IgD-negative memory B cell (primary cell): ENCODE measurements around the gene ATXN1. TPM values are rescaled to one million over a fixed set of nuclear protein-coding genes. Genes with fewer than 3 reads are reported as not detected.

Experiments used
- H3K27ac Mint-ChIP-seq, 3 donors: one replicate each; pipeline ENCODE4 v1.8.0; 2020 to 2022; ENCODE audit warnings: mild to moderate bottlenecking in 3 of 3, mixed read lengths in 3 of 3, moderate library complexity in 1 of 3
- H3K27me3 Mint-ChIP-seq: one replicate; pipeline ENCODE4 v1.8.0; 2021; ENCODE audit warnings: mixed read lengths
- H3K36me3 Mint-ChIP-seq: one replicate; pipeline ENCODE4 v1.8.0; 2020; ENCODE audit warnings: mild to moderate bottlenecking, mixed read lengths
- H3K4me1 Mint-ChIP-seq, 3 donors: one replicate each; pipeline ENCODE4 v1.8.0; 2020 to 2022; ENCODE audit warnings: mixed read lengths in 3 of 3, mild to moderate bottlenecking in 1 of 3
- H3K4me3 Mint-ChIP-seq, 4 donors: one replicate each; pipeline ENCODE4 v1.8.0; 2020 to 2022; ENCODE audit warnings: mild to moderate bottlenecking in 4 of 4, mixed read lengths in 4 of 4, moderate library complexity in 3 of 4
- H3K9me3 Mint-ChIP-seq, 3 donors: one replicate each; pipeline ENCODE4 v1.8.0; 2020 to 2021; ENCODE audit warnings: mixed read lengths in 3 of 3, mild to moderate bottlenecking in 1 of 3
- polyA plus RNA-seq: library from polyadenylated mRNA; unstranded; fragments of 300-500 nt; fragmentation: Illumina TruSeq; gene quantifications from one replicate; pipeline ENCODE4 v1.2.3, GENCODE V29; 2021

ATXN1 gene
- polyA plus RNA-seq, 1 donor from 2014 or later: 5.0 TPM

DNA sequence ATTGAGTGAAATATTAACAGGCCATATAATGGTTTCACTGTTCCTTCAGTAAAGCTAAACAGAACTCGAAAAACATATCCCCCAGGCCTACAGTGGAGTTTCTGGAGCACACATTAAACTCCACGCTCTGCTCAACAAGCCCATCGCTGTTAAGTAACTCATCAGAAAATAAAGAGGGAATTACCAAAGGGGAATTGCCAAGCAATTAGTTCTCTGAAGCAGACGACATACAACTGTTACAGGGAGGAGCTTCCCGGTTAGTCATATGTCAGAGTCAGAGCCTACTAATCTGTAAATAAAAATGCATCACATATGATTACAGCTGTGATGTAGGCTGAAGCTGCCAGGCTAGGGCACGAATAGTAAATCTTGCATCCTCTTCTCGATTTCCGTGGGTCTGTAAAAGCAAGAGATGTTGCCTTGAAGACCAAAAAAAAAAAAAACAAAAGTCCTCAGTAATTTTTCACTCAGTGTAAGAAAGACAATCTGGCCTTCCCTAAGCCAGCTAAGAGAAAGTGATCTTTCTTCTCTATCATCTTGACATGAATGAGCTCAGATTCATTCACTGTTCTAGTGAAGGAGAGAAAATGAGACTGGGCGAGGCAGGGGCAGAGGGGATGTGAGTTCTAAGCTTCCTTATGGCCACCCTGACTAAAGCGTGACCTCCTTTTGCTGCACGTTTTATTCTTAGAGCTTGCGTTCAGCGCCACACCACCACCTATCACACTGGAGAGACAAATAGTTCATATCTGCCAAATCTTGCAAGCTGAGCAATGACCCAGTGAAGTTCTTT lies 13.8 kb downstream of the ATXN1 start:
- H3K4me3 Mint-ChIP-seq: no peak overlapping the region
- peaks cover 8 to 22% (median 11%) of the 10 kb centered on the region in 3 donors for H3K4me1 Mint-ChIP-seq
- peaks cover 2% of the 10 kb centered on the region for H3K36me3 Mint-ChIP-seq
- no peaks in the 10 kb centered on the region for H3K9me3 Mint-ChIP-seq
- no peak overlapping the region for H3K27ac Mint-ChIP-seq
- H3K27me3 Mint-ChIP-seq: no peaks in the 10 kb centered on the region

DNA sequence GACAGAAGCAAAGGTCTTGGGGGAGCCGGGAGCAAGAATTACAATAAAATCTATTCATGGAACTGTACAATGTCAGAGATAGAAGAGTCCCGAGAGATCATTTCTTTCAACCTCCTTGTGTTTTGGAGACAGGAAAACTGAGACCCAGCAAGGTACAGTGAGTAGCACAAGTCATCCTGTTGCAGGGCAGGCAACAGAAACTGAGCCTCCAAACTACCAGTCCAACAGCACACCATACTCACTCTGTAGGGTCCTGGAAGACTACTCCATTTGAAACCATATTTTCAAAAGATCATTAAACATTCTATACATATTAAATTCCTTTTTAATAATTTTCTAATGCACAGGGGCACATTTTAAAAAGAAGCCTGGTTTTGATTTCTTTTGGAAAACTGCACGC lies 14.4 kb downstream of the ATXN1 start:
- H3K27ac Mint-ChIP-seq: no peak overlapping the region
- H3K36me3 Mint-ChIP-seq: peaks cover 2% of the 10 kb centered on the region
- H3K4me1 Mint-ChIP-seq: peaks cover 8 to 22% (median 11%) of the 10 kb centered on the region in 3 donors

DNA sequence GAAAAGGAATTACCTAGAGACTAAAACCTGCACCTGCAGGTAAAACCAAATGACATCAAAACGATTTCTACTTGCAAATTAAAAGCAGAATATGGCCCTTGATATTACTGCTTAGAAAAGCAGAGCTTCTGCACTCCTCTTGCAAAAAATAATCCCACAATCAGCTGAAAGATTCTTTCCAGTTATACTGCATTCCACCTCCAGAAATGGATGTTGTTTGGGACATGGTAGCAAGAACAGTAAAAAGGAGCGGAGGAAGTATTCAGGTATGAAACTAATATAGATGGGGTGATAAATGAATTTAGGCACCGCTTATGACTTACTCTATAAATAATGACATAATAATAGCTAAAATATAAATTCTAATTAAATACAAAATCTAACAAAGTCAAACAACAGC lies 14.9 kb downstream of the ATXN1 start:
- H3K4me1 Mint-ChIP-seq: peaks cover 8 to 22% (median 11%) of the 10 kb centered on the region in 3 donors
- no peaks in the 10 kb centered on the region for H3K9me3 Mint-ChIP-seq
- H3K4me3 Mint-ChIP-seq: no peak overlapping the region
- no peak overlapping the region for H3K27ac Mint-ChIP-seq
- H3K36me3 Mint-ChIP-seq: peaks cover 2% of the 10 kb centered on the region
- H3K27me3 Mint-ChIP-seq: no peaks in the 10 kb centered on the region

More for the DNA sequence above, 14.4 kb downstream of the ATXN1 start:
- no peaks in the 10 kb centered on the region for H3K27me3 Mint-ChIP-seq
- no peak overlapping the region for H3K4me3 Mint-ChIP-seq
- no peaks in the 10 kb centered on the region for H3K9me3 Mint-ChIP-seq

DNA sequence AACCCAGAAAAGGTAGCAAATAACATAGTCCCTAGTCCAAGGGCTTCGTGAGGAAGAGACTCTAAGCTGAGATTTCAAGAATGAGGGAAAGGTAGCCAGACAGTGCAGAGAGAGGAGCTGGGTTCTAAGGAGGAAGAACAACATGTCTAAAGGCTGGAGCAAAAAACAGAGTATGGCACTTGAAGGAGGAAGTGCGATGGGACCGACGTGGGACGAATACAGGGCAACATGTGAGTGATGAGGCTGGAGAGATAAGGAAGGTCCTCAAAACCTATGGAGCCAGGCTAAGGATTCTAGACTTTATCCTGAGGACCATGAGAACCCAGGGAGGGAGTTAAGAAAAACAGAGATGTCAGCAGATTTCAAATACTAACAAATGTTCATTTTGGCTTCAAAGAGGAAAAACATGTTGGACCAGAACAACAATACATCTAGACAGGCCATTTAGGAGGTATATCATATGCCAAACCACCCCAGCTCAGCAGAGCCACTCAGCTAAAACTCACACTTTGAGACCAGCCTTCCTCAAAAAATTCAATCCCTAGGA lies 17.5 kb downstream of the ATXN1 start:
- Mint-ChIP-seq H3K4me3 (no peak overlapping the region), H3K4me1 (peaks cover 7 to 18% (median 10%) of the 10 kb centered on the region in 3 donors), H3K27ac (no peak overlapping the region)

DNA sequence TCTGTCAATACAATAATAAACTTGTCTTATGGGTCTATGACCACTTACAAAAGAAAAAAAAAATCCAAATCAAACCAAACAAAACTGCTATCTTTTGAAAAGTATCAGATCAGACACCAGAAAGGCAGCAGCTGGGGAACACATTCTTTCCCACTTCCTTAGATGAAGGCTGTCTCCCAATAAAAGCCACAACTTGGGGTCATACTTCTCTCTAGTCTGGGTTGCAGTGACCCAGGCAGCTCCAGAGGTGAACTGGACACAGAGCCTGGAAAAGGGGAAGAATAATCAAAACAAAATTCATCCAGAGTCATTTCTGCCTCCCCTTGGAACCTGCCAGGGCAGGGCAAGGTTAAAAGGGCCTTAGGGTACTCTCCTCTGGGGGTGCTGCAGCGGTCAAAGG lies 19.1 kb downstream of the ATXN1 start:
- Mint-ChIP-seq H3K36me3 (peaks cover 7% of the 10 kb centered on the region), H3K27ac (no peak overlapping the region), H3K4me1 (peaks cover 5 to 15% (median 7%) of the 10 kb centered on the region in 3 donors), H3K9me3 (no peaks in the 10 kb centered on the region), H3K4me3 (peak overlapping the region in 1 of 4 donors; percentile 19), H3K27me3 (no peaks in the 10 kb centered on the region)

More for the DNA sequence above, 17.5 kb downstream of the ATXN1 start:
- Mint-ChIP-seq H3K9me3 (no peaks in the 10 kb centered on the region), H3K36me3 (no peaks in the 10 kb centered on the region), H3K27me3 (no peaks in the 10 kb centered on the region)

DNA sequence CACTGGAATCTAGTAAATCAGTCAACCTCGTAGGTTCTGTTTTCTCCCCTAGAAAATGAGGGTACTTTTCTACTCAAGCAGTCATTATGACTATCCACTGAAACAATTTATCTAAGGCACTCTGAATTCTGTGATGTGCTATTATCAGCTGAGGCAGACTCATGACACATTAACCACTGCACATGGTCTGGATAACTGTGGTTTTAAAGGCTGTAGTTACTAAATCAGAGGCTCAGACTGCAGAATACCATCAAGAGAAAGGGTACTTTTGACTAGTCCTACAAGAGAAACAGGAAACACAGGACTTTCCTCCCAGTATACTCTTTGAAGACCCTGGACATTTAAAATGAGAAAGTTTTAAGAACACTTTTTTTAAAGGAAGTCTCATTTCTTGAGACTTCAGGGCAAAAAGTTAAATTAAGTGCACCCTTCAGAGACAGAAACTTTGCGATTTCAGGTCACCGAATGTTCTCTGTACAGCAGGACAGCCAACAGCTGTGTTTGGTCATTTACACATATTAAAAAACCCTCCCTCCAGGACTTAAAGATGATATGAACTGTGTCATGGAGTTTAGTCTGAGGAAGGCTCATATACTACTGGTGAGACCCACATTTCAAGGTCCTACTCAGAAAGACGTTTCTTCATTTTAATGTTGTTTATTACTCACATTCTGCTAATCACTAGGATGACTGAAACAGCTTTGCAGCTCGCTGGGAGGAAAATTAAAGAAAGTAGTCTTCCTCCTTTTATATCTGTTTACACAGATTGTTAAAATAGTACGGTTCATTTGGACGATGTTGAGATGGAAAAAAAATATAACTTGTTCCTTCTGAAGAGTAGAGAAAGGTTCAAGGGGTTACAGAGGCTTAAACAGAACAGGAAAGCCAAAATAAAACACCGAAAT lies 19.9 kb downstream of the ATXN1 start:
- Mint-ChIP-seq H3K9me3 (no peaks in the 10 kb centered on the region), H3K4me3 (no peak overlapping the region), H3K4me1 (peaks cover 4 to 17% (median 7%) of the 10 kb centered on the region in 3 donors), H3K36me3 (peaks cover 7% of the 10 kb centered on the region), H3K27me3 (no peaks in the 10 kb centered on the region), H3K27ac (no peak overlapping the region)

DNA sequence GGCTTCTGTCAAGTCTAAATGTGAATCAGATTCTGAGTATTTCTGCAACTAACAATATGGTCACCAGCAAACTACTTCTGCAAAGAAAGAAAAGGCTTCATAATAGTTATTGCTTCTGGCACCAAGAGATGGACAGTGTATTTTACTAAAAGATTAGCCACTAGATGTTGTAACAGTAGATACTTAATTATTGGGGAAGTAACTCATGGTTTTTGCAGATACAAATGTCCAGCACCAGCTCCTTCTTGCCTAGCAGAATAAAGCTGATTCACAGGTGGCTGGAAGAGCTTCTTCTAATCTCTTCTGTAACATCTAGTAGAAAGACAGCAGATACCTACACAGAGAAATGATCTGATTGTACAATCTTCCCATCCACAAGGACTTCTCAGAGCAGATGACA lies 21.2 kb downstream of the ATXN1 start:
- no peaks in the 10 kb centered on the region for H3K9me3 Mint-ChIP-seq
- H3K36me3 Mint-ChIP-seq: peaks cover 7% of the 10 kb centered on the region
- no peak overlapping the region for H3K4me3 Mint-ChIP-seq
- H3K4me1 Mint-ChIP-seq: peaks cover 4 to 17% (median 7%) of the 10 kb centered on the region in 3 donors
- H3K27me3 Mint-ChIP-seq: no peaks in the 10 kb centered on the region
- no peak overlapping the region for H3K27ac Mint-ChIP-seq

DNA sequence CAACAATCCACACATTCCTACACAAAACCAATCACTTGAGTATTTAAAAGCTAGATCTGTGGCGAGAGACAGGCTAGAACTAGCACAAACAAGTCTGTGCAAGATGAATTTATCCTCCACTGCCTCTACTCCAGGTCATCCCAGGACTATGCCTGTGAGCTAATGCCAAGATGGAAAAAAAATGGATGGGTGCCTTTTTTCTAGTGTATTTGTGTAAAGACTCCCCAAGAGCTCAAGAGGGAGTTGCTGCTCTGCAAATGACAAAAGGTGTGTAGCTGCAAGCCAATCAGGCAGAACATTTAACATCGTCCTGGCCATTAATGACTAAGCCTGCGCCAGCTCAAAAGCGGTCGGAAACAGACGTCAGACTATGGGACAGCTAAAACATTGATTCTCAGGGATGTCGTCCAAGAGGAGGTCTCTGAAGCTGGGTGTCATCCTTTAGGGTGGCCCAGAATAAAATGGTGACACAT lies 21.9 kb downstream of the ATXN1 start:
- H3K4me1 Mint-ChIP-seq: peaks cover 2 to 17% (median 7%) of the 10 kb centered on the region in 3 donors

DNA sequence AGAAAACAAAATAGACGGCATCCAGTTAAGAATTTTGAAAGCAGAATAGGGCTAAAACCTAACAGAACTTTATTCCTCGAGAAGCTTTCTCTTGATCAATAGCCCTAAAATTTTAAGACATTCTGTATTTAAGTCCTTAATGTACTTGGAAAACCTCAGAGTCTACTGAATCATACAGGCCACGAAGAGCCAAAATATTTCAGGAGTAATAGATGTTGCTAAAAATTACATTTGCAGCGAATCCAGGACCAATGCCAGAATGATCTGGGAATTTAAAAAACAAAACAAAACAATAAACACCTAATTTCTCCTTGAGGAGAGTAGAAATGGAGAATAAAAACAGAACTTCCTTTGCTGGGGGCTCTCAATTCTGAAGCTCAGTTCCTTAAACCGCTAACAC lies 23.3 kb downstream of the ATXN1 start:
- Mint-ChIP-seq H3K4me1 (peaks cover 0 to 9% (median 2%) of the 10 kb centered on the region in 3 donors), H3K4me3 (no peak overlapping the region)

More for the DNA sequence above, 21.9 kb downstream of the ATXN1 start:
- peaks cover 7% of the 10 kb centered on the region for H3K36me3 Mint-ChIP-seq
- H3K4me3 Mint-ChIP-seq: no peak overlapping the region
- H3K9me3 Mint-ChIP-seq: no peaks in the 10 kb centered on the region
- H3K27ac Mint-ChIP-seq: no peak overlapping the region
- H3K27me3 Mint-ChIP-seq: no peaks in the 10 kb centered on the region

DNA sequence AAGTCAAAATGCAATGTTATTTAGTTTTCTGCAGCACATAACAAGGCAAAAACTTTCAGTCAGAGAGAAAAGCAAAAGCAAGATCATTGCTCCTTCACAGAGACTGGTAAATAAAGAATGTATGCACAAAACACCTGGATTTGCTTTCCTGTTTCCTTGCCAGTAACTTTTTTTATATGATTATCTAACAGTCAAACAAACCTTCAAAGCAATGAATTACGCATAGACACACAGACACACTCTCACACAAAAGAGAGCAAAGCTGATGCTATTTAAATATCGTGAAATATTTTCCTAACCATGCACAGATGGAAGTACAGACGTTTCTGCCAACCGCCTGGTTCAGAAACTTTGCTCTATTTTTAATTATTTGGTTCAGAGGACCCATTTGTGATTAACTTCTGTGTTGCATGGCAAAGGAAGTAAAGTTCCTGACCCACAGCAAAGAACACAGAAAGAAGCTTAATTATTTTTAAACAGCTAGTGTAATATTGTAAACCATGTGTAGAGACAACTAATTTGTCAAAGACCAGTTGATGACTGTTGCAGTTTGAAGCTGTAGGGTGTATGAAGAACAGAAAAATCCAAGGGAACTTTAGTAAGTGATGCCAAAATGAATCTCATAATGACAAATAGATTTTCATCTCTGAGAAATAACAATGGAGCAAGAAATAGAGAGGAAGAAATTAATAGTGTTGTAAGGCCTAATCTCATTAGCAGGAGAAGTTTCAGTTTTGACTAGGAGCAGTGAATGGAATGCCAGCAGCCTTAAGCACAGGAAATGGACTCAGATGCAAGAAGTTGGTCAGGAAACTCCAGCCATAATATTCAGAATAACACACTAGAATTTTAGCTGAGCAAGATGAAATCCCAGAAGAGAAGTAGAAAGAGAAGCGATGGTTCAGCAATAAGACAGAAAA lies 24.1 kb downstream of the ATXN1 start:
- H3K9me3 Mint-ChIP-seq: no peaks in the 10 kb centered on the region
- peak overlapping the region in 1 of 3 donors; percentile 59 for H3K27ac Mint-ChIP-seq
- no peaks in the 10 kb centered on the region for H3K27me3 Mint-ChIP-seq
- peaks cover 5 to 12% (median 6%) of the 10 kb centered on the region in 3 donors for H3K4me1 Mint-ChIP-seq
- no peak overlapping the region for H3K4me3 Mint-ChIP-seq
- peaks cover 7% of the 10 kb centered on the region for H3K36me3 Mint-ChIP-seq

More for the DNA sequence above, 23.3 kb downstream of the ATXN1 start:
- H3K36me3 Mint-ChIP-seq: peaks cover 7% of the 10 kb centered on the region
- H3K9me3 Mint-ChIP-seq: no peaks in the 10 kb centered on the region
- peak overlapping the region in 1 of 3 donors; percentile 24 for H3K27ac Mint-ChIP-seq
- no peaks in the 10 kb centered on the region for H3K27me3 Mint-ChIP-seq

DNA sequence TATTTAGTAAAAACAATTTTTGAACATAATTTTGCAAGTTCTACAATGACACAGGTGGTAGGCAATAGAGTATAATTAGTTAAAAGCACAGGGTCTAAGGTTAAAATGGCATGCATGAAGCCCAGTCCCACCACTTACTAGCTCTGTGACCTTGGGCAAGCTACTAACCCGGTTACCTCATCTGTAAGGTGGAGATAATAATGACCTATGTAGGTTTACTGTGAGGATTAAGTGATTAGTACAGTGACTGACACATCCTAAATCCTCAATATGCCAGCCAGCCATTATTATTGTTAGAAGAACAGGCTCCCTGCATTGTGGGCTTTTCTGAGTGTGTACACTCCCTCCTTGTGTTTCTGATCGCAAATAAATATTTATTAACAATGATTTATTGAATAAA lies 26.2 kb downstream of the ATXN1 start:
- Mint-ChIP-seq H3K36me3 (peaks cover 7% of the 10 kb centered on the region), H3K27ac (no peak overlapping the region), H3K27me3 (no peaks in the 10 kb centered on the region), H3K9me3 (no peaks in the 10 kb centered on the region), H3K4me3 (no peak overlapping the region), H3K4me1 (peaks cover 14 to 24% (median 21%) of the 10 kb centered on the region in 3 donors)

DNA sequence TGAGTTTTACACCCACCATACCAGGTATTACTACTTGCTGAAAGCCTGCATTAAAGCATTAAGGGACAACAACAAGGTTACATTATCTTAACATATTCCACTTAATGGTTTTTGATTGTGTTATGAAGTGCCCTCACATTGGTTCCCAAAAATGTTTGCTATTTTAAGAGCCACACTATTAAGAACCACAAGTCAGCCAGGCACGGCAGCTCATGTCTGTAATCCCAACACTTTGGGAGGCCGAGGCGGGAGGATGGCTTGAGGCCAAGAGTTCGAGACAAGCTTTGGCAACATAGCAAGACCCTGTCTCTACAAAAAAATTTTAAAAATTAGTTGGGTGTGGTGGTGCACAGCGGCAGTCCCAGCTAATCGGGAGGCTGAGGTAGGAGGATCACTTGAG lies 28.2 kb downstream of the ATXN1 start:
- Mint-ChIP-seq H3K4me1 (peaks cover 19 to 22% (median 21%) of the 10 kb centered on the region in 3 donors), H3K27ac (peak overlapping the region in 2 of 3 donors; percentile 26 to 69)

DNA sequence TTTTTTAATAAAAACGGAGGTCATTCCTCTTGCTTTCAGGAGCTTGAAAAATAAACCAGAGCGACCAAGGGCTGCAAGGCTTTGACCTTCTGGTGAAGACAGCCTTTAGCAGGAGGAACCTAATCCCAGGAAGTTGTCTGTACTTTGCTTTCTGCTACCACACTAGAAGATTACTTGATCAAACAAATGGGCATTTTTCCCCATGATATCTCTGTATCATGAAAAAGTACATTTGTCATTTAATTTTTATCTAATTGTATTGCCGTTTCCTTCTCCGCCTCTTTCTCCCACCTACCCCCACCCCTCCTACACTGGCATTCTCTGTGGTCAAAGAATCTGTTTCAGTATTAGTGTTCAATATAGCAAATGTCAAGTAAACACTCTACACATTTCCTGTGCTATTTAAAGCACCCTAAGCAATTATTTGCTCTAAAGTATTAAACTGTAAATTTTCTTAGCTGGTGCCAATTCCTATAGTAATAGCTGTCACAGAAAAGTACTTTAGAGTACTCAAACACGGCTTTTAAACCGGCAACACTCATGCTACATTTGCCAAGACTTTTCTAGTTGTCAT lies 29.7 kb downstream of the ATXN1 start:
- Mint-ChIP-seq H3K27ac (peak overlapping the region in 1 of 3 donors; percentile 6), H3K27me3 (no peaks in the 10 kb centered on the region), H3K4me1 (peaks cover 17 to 21% (median 19%) of the 10 kb centered on the region in 3 donors)

More for the DNA sequence above, 28.2 kb downstream of the ATXN1 start:
- Mint-ChIP-seq H3K9me3 (no peaks in the 10 kb centered on the region), H3K36me3 (peaks cover 5% of the 10 kb centered on the region), H3K4me3 (no peak overlapping the region), H3K27me3 (no peaks in the 10 kb centered on the region)

More for the DNA sequence above, 29.7 kb downstream of the ATXN1 start:
- Mint-ChIP-seq H3K9me3 (no peaks in the 10 kb centered on the region), H3K4me3 (peak overlapping the region; percentile 12 to 94 (median 54)), H3K36me3 (no peaks in the 10 kb centered on the region)
